ENCODE measurements around the gene EXOSC3.

GRCh38 chr9:37776328-37776727, 8.5 kb downstream of the EXOSC3 start:
- TF ChIP-seq POLR2A (IDR thresholded peaks at IDR 0.05; ENCODE audit: low read length) (no peak), GATA1 (IDR thresholded peaks at IDR 0.05; ENCODE audit: low read depth, low read length) (no peak)

Data from erythroblast (primary cell).